ENCODE data around the gene PAX7.

Gene PAX7

GRCh38 chr1:18592368-18592767, 38.3 kb upstream of the PAX7 start:
- H3K36me3 ChIP-seq (ENCODE audit: control insufficient read depth, insufficient read depth, low read length), result no peaks in the 10 kb centered on the region
- no peak for DNase-seq (ENCODE audit: extremely low read depth, insufficient read length)
- no peaks in the 10 kb centered on the region for H3K27me3 ChIP-seq (replicated peaks; ENCODE audit: control insufficient read depth, insufficient read depth, low read length)
- no peak overlapping the region for H3K4me3 ChIP-seq (replicated peaks; ENCODE audit: low read depth, low read length)
- TF ChIP-seq CTCF (IDR thresholded peaks at IDR 0.05; ENCODE audit: insufficient read depth, low read length, poor library complexity, severe bottlenecking), result no peak

GRCh38 chr1:18597160-18598042, 33.2 kb upstream of the PAX7 start:
- no peaks in the 10 kb centered on the region for H3K36me3 ChIP-seq (ENCODE audit: control insufficient read depth, insufficient read depth, low read length)
- DNase-seq (ENCODE audit: extremely low read depth, insufficient read length), result peak; percentile 22
- peak; percentile 97 for TF ChIP-seq CTCF (IDR thresholded peaks at IDR 0.05; ENCODE audit: insufficient read depth, low read length, poor library complexity, severe bottlenecking)
- H3K4me3 ChIP-seq (replicated peaks; ENCODE audit: low read depth, low read length), result no peak overlapping the region
- 0 out of 2 replicates have a peak, but pooled peaks cover 2% of the 10 kb centered on the region for H3K27me3 ChIP-seq (replicated peaks; ENCODE audit: control insufficient read depth, insufficient read depth, low read length)

- TF ChIP-seq CTCF (IDR thresholded peaks at IDR 0.05; ENCODE audit: insufficient read depth, low read length, poor library complexity, severe bottlenecking), result no peak
- H3K36me3 ChIP-seq (ENCODE audit: control insufficient read depth, insufficient read depth, low read length), result no peaks in the 10 kb centered on the region
These were observed 31.6 kb upstream of the PAX7 start for GRCh38 chr1:18599086-18599485.

GRCh38 chr1:18599704-18600103, 30.9 kb upstream of the PAX7 start:
- DNase-seq (ENCODE audit: extremely low read depth, insufficient read length), result no peak
- H3K36me3 ChIP-seq (ENCODE audit: control insufficient read depth, insufficient read depth, low read length), result no peaks in the 10 kb centered on the region
- H3K27me3 ChIP-seq (replicated peaks; ENCODE audit: control insufficient read depth, insufficient read depth, low read length), result 0 out of 2 replicates have a peak, but pooled peaks cover 2% of the 10 kb centered on the region
- no peak for TF ChIP-seq CTCF (IDR thresholded peaks at IDR 0.05; ENCODE audit: insufficient read depth, low read length, poor library complexity, severe bottlenecking)
- H3K4me3 ChIP-seq (replicated peaks; ENCODE audit: low read depth, low read length), result no peak overlapping the region

More at GRCh38 chr1:18599086-18599485, 31.6 kb upstream of the PAX7 start:
- no peak for DNase-seq (ENCODE audit: extremely low read depth, insufficient read length)
- 0 out of 2 replicates have a peak, but pooled peaks cover 2% of the 10 kb centered on the region for H3K27me3 ChIP-seq (replicated peaks; ENCODE audit: control insufficient read depth, insufficient read depth, low read length)
- H3K4me3 ChIP-seq (replicated peaks; ENCODE audit: low read depth, low read length), result no peak overlapping the region

DNA sequence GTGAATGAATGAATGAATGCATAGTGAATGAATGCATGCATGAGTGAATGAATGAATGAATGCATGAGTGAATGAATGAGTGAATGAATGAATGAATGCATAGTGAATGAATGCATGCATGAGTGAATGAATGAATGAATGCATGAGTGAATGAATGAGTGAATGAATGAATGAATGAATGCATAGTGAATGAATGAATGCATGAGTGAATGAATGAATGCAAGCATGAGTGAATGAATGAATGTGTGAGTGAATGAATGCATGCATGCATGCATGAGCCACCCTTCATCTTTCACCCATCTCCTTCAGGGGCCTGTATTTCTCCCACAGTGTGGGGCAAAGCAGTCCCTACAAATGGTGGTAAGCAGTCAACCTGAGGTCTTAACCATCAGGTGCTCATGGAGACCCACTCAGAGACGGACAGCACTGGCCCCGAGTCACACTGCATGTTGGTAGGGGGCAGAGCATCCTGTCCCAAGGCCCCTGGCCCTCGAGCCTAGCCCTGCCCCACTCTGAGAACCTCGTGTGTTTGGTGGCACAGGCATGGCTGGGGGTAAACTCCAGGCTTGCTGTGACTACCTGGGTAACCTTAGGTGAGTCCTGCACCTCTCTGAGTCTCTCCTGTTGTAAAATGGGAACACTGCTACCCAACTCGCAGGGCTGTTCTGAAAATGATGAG, 28.0 kb upstream of the PAX7 start:
- TF ChIP-seq CTCF (IDR thresholded peaks at IDR 0.05; ENCODE audit: insufficient read depth, low read length, poor library complexity, severe bottlenecking), result no peak
- Histone ChIP-seq H3K27me3 (replicated peaks; ENCODE audit: control insufficient read depth, insufficient read depth, low read length) (0 out of 2 replicates have a peak, but pooled peaks cover 2% of the 10 kb centered on the region), H3K36me3 (ENCODE audit: control insufficient read depth, insufficient read depth, low read length) (no peaks in the 10 kb centered on the region), H3K4me3 (replicated peaks; ENCODE audit: low read depth, low read length) (no peak overlapping the region)
- no peak for DNase-seq (ENCODE audit: extremely low read depth, insufficient read length)

Data from GM06990 (cell line).